Mesendoderm (in vitro differentiated cells): Measurements from ENCODE around the gene AUH.

Experiments
- DNase-seq: peaks from one replicate; pipeline ENCODE4 v3.0.0; 2013
- H2AK5ac ChIP-seq: 2 replicates; pipeline ENCODE4 v1.6.1; 2013; ENCODE audit warnings: low read length, inconsistent platforms
- H2BK120ac ChIP-seq: 2 replicates; pipeline ENCODE4 v1.6.1; 2013; ENCODE audit warnings: low read depth, mild to moderate bottlenecking, low read length, moderate library complexity, mixed read lengths
- H2BK15ac ChIP-seq: replicated peaks from 2 replicates; pipeline ENCODE4 v1.6.1; 2013; ENCODE audit warnings: low read depth, mild to moderate bottlenecking, moderate library complexity
- H2BK5ac ChIP-seq: 2 replicates; pipeline ENCODE4 v1.6.1; 2013; ENCODE audit warnings: low read length, inconsistent platforms
- H3K18ac ChIP-seq: 2 replicates; pipeline ENCODE4 v1.6.1; 2013; ENCODE audit warnings: mild to moderate bottlenecking, low read length, mixed read lengths
- H3K23ac ChIP-seq: one replicate; pipeline ENCODE4 v1.6.1; 2013; ENCODE audit warnings: low read length
- H3K27ac ChIP-seq: 2 replicates; pipeline ENCODE4 v1.5.1; 2013; ENCODE audit warnings: low read depth, mild to moderate bottlenecking, inconsistent platforms, low read length, moderate library complexity
- H3K27me3 ChIP-seq: 2 replicates; pipeline ENCODE4 v1.6.1; 2013; ENCODE audit warnings: low read length, control low read depth, mild to moderate bottlenecking, inconsistent platforms; ENCODE audit not compliant: insufficient read depth, poor library complexity
- H3K36me3 ChIP-seq: 2 replicates; pipeline ENCODE4 v1.6.1; 2013; ENCODE audit warnings: low read length, inconsistent platforms; ENCODE audit not compliant: control insufficient read depth, insufficient read depth
- H3K4ac ChIP-seq: one replicate; pipeline ENCODE4 v1.6.1; 2013; ENCODE audit warnings: low read depth, mild to moderate bottlenecking, low read length, moderate library complexity
- H3K4me1 ChIP-seq: 2 replicates; pipeline ENCODE4 v1.6.1; 2013; ENCODE audit warnings: low read depth, low read length, inconsistent platforms; ENCODE audit not compliant: control insufficient read depth
- H3K4me2 ChIP-seq: 2 replicates; pipeline ENCODE4 v1.6.1; 2013; ENCODE audit warnings: low read length
- H3K4me3 ChIP-seq: 2 replicates; pipeline ENCODE4 v1.5.1; 2013; ENCODE audit warnings: mild to moderate bottlenecking, low read length
- H3K56ac ChIP-seq: one replicate; pipeline ENCODE4 v1.6.1; 2013; ENCODE audit warnings: low read length
- H3K79me1 ChIP-seq: 2 replicates; pipeline ENCODE4 v1.6.1; 2013; ENCODE audit warnings: low read length, inconsistent platforms
- H3K79me2 ChIP-seq: 2 replicates; pipeline ENCODE4 v1.6.1; 2013; ENCODE audit warnings: mild to moderate bottlenecking, low read length; ENCODE audit not compliant: control insufficient read depth, insufficient read depth
- H3K9ac ChIP-seq: 2 replicates; pipeline ENCODE4 v1.6.1; 2013; ENCODE audit warnings: low read length, inconsistent platforms
- H4K5ac ChIP-seq: one replicate; pipeline ENCODE4 v1.6.1; 2013; ENCODE audit warnings: low read length
- H4K8ac ChIP-seq: one replicate; pipeline ENCODE4 v1.6.1; 2013; ENCODE audit warnings: low read depth, mild to moderate bottlenecking, control low read depth, low read length, moderate library complexity
- whole genome bisulfite sequencing: extraction: QIAGEN DNeasy Blood & Tissue Kit; methylation state at CpG from one replicate; pipeline ENCODE4 v1.1.7; 2013; ENCODE audit warnings: low lambda C conversion rate, missing lambda C conversion rate; ENCODE audit not compliant: insufficient coverage; ENCODE audit errors: extremely low coverage; 5-methylcytosine and 5-hydroxymethylcytosine counted together

Gene AUH

DNA sequence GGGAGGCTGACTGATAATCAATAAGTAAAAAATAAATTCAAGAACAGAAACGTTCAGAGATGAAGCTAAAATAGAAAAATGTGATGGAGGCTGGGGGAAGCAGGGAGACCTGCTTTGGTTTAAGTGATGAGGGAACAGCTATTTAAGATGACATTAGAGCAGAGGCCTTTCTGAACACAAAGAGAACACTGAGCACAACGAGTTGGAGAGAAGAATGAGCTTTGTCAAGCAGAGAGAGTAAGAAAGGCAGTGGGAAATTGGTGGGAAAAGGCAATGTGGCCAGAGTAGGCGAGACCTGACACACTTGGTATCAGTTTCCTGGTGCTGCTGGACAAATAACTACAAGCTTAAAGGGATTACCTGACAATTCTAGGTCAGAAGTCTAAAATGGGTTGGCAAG lies 20.0 kb downstream of the AUH start:
- Histone ChIP-seq H3K36me3 (no peaks in the 10 kb centered on the region), H3K9ac (no peak overlapping the region), H3K79me2 (no peaks in the 10 kb centered on the region), H3K27me3 (no peaks in the 10 kb centered on the region), H3K56ac (no peak overlapping the region), H2AK5ac (no peak overlapping the region), H3K79me1 (peaks cover 5% of the 10 kb centered on the region), H4K5ac (no peak overlapping the region), H3K4me1 (no peaks in the 10 kb centered on the region), H3K4ac (no peak overlapping the region), H3K4me2 (no peak overlapping the region), H3K18ac (no peak overlapping the region), H2BK15ac (no peak overlapping the region), H3K23ac (no peak overlapping the region), H3K4me3 (no peak overlapping the region), H2BK120ac (no peak overlapping the region), H4K8ac (no peak overlapping the region), H2BK5ac (no peak overlapping the region), H3K27ac (no peak overlapping the region)
- WGBS = no CpG with 5 or more reads among the region's 3 CpGs
- no peak for DNase-seq

- Histone ChIP-seq H3K36me3 (no peaks in the 10 kb centered on the region), H4K8ac (no peak overlapping the region), H3K4me2 (no peak overlapping the region), H4K5ac (no peak overlapping the region), H3K27me3 (no peaks in the 10 kb centered on the region), H3K23ac (no peak overlapping the region), H3K4me1 (no peaks in the 10 kb centered on the region), H2AK5ac (no peak overlapping the region), H3K56ac (no peak overlapping the region), H3K79me1 (peaks cover 4% of the 10 kb centered on the region), H3K4ac (no peak overlapping the region), H2BK15ac (no peak overlapping the region), H2BK5ac (no peak overlapping the region), H3K9ac (no peak overlapping the region), H3K27ac (no peak overlapping the region), H2BK120ac (no peak overlapping the region), H3K18ac (no peak overlapping the region), H3K4me3 (no peak overlapping the region), H3K79me2 (no peaks in the 10 kb centered on the region)
- no CpG with 5 or more reads among the region's 3 CpGs for WGBS
- no peak for DNase-seq
These were observed 20.4 kb downstream of the AUH start for GRCh38 chr9:91341258-91341746.

- no peak overlapping the region for H3K23ac ChIP-seq
- H2AK5ac ChIP-seq = no peak overlapping the region
- WGBS = no CpG with 5 or more reads among the region's 1 CpG
- no peak overlapping the region for H3K27ac ChIP-seq
- H3K18ac ChIP-seq = no peak overlapping the region
- H3K79me2 ChIP-seq = no peaks in the 10 kb centered on the region
- H4K8ac ChIP-seq = no peak overlapping the region
- H3K4me2 ChIP-seq = no peak overlapping the region
- no peaks in the 10 kb centered on the region for H3K36me3 ChIP-seq
- peaks cover 3% of the 10 kb centered on the region for H3K79me1 ChIP-seq
- H4K5ac ChIP-seq = no peak overlapping the region
- no peak overlapping the region for H3K56ac ChIP-seq
- H3K27me3 ChIP-seq = no peaks in the 10 kb centered on the region
- DNase-seq = no peak
- no peaks in the 10 kb centered on the region for H3K4me1 ChIP-seq
- H2BK120ac ChIP-seq = no peak overlapping the region
- no peak overlapping the region for H3K4me3 ChIP-seq
- H2BK5ac ChIP-seq = no peak overlapping the region
- H3K4ac ChIP-seq = no peak overlapping the region
- no peak overlapping the region for H2BK15ac ChIP-seq
- H3K9ac ChIP-seq = no peak overlapping the region
These were observed 21.2 kb downstream of the AUH start for GRCh38 chr9:91340395-91340967.

- H3K4me3 ChIP-seq = no peak overlapping the region
- H4K8ac ChIP-seq = no peak overlapping the region
These were observed 23.0 kb downstream of the AUH start for GRCh38 chr9:91338681-91339080.

DNA sequence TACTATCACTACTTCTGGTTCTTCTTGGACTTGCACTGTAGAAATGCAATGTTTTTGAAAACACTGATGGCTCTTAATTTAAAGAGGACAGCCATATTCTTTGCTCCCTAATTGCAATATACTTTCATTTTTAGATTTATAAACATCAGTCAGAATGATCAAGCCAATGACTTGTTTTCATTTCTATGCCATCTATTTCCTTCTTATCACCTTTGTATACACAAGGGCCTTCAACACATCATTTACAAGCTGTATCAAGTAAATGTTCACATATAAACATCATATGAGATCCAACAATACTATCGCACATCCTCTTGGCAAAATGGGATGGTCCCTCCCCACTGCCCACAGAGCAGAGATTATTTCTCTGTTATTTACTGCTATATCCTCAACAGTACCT lies 24.9 kb downstream of the AUH start:
- no peak overlapping the region for H4K8ac ChIP-seq
- no peaks in the 10 kb centered on the region for H3K36me3 ChIP-seq
- H3K79me2 ChIP-seq = no peaks in the 10 kb centered on the region
- no peak overlapping the region for H2AK5ac ChIP-seq
- H3K9ac ChIP-seq = no peak overlapping the region
- H3K4me1 ChIP-seq = no peaks in the 10 kb centered on the region
- no peak overlapping the region for H2BK15ac ChIP-seq
- no peak overlapping the region for H3K4me3 ChIP-seq
- H4K5ac ChIP-seq = no peak overlapping the region
- WGBS = no CpG with 5 or more reads among the region's 1 CpG
- no peak overlapping the region for H3K27ac ChIP-seq
- H3K79me1 ChIP-seq = peaks cover 1% of the 10 kb centered on the region
- H3K27me3 ChIP-seq = no peaks in the 10 kb centered on the region
- no peak overlapping the region for H3K23ac ChIP-seq
- DNase-seq = no peak
- H3K18ac ChIP-seq = no peak overlapping the region
- no peak overlapping the region for H3K4ac ChIP-seq
- H2BK5ac ChIP-seq = no peak overlapping the region
- H3K4me2 ChIP-seq = no peak overlapping the region
- H3K56ac ChIP-seq = no peak overlapping the region
- no peak overlapping the region for H2BK120ac ChIP-seq

More at GRCh38 chr9:91338681-91339080, 23.0 kb downstream of the AUH start:
- no peak overlapping the region for H2BK5ac ChIP-seq
- H3K18ac ChIP-seq = no peak overlapping the region
- no peaks in the 10 kb centered on the region for H3K27me3 ChIP-seq
- no peak overlapping the region for H4K5ac ChIP-seq
- H3K79me1 ChIP-seq = peaks cover 1% of the 10 kb centered on the region
- no peak overlapping the region for H2BK15ac ChIP-seq
- H3K9ac ChIP-seq = no peak overlapping the region
- H3K4me1 ChIP-seq = no peaks in the 10 kb centered on the region
- H3K27ac ChIP-seq = no peak overlapping the region
- no peak overlapping the region for H3K4ac ChIP-seq
- no peak for DNase-seq
- H3K23ac ChIP-seq = no peak overlapping the region
- H2BK120ac ChIP-seq = no peak overlapping the region
- no peaks in the 10 kb centered on the region for H3K79me2 ChIP-seq
- no peak overlapping the region for H3K4me2 ChIP-seq
- H2AK5ac ChIP-seq = no peak overlapping the region
- H3K56ac ChIP-seq = no peak overlapping the region
- no peaks in the 10 kb centered on the region for H3K36me3 ChIP-seq

DNA sequence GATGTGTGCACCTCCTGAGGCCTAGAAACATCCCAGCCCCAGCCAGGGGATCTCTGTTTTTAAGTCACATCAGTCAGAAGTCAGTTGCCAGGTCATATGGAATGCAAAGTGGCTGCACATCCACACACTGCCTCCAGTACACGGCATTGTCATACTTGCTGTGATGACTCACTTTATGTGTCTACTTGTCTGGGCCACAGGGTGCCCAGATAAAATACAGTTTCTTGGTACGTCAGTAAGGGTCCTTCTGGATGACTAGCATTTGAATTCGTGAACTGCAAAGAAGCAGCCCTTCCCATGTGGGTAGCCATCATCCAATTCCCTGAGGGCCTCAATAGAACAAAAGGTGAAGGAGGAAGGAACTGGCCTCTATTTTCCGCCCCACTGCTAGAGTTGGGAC lies 27.7 kb downstream of the AUH start:
- Histone ChIP-seq H3K56ac (no peak overlapping the region), H4K8ac (no peak overlapping the region), H2BK120ac (no peak overlapping the region), H3K36me3 (no peaks in the 10 kb centered on the region), H3K4me3 (no peak overlapping the region), H3K27ac (no peak overlapping the region), H3K4me1 (no peaks in the 10 kb centered on the region), H2BK15ac (no peak overlapping the region), H3K18ac (no peak overlapping the region), H3K79me2 (no peaks in the 10 kb centered on the region), H3K4me2 (no peak overlapping the region), H3K79me1 (no peaks in the 10 kb centered on the region), H4K5ac (no peak overlapping the region), H2BK5ac (no peak overlapping the region), H3K23ac (no peak overlapping the region), H3K27me3 (no peaks in the 10 kb centered on the region), H3K4ac (no peak overlapping the region), H3K9ac (no peak overlapping the region), H2AK5ac (no peak overlapping the region)
- WGBS = no CpG with 5 or more reads among the region's 4 CpGs
- no peak for DNase-seq
